ENCODE results near the gene ZC3H14. TPM values are rescaled to one million over a fixed set of nuclear protein-coding genes. Genes with fewer than 3 reads are reported as not detected.

ZC3H14 gene
- total RNA-seq, 1 donor from 2014 or later: 63.4 TPM

DNA sequence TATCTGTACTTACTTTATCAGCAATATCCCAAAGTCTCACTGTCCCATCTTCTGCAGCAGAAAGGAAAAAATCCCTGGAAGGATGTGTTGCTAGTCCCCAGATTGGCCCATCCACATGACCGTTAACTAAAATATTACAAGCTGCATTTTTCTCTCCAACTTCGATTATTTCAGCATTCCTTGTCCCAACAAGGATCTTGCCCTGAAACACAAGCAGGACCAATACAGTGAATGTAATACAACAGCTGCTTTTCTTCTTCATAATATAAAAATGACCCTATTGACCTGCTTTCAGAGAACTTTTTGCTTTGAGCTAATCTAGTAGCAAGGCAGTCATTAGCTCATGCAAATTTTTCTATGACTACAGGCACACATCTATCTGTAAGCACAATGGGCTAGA lies 58.3 kb downstream of the ZC3H14 start:
- DNase-seq (no peak), ATAC-seq (no peak)
- TF ChIP-seq CTCF (IDR thresholded peaks at IDR 0.05): no peak
- no peaks in the 10 kb centered on the region for H3K27me3 ChIP-seq
- no peak overlapping the region for H3K4me3 ChIP-seq
- H3K9me3 ChIP-seq: no peaks in the 10 kb centered on the region
- H3K36me3 ChIP-seq: no peaks in the 10 kb centered on the region
- H3K27ac ChIP-seq: no peak overlapping the region
- intact Hi-C loops (cut with DNase I): no loop called here
- H3K4me1 ChIP-seq: no peaks in the 10 kb centered on the region

- H3K4me1 ChIP-seq: no peaks in the 10 kb centered on the region
- H3K27ac ChIP-seq: no peak overlapping the region
- H3K9me3 ChIP-seq: no peaks in the 10 kb centered on the region
- H3K27me3 ChIP-seq: no peaks in the 10 kb centered on the region
- no peaks in the 10 kb centered on the region for H3K36me3 ChIP-seq
- intact Hi-C loops (cut with DNase I): no loop called here
- DNase-seq (no peak), ATAC-seq (no peak)
- H3K4me3 ChIP-seq: no peak overlapping the region
- no peak for TF ChIP-seq CTCF (IDR thresholded peaks at IDR 0.05)
Observed at GRCh38 chr14:88625671-88626070, 62.8 kb downstream of the ZC3H14 start.

GRCh38 chr14:88628033-88628432 lies 65.2 kb downstream of the ZC3H14 start:
- Histone ChIP-seq H3K9me3 (no peaks in the 10 kb centered on the region), H3K4me3 (no peak overlapping the region), H3K4me1 (no peaks in the 10 kb centered on the region), H3K27me3 (no peaks in the 10 kb centered on the region), H3K36me3 (no peaks in the 10 kb centered on the region), H3K27ac (no peak overlapping the region)
- no peak for ATAC-seq
- intact Hi-C loops (cut with DNase I): no loop called here
- DNase-seq: no peak
- TF ChIP-seq CTCF (IDR thresholded peaks at IDR 0.05): no peak

- no peak for DNase-seq
- Histone ChIP-seq H3K27me3 (no peaks in the 10 kb centered on the region), H3K9me3 (no peaks in the 10 kb centered on the region), H3K4me3 (no peak overlapping the region), H3K27ac (no peak overlapping the region), H3K4me1 (no peaks in the 10 kb centered on the region), H3K36me3 (no peaks in the 10 kb centered on the region)
- no peak for ATAC-seq
- intact Hi-C loops (cut with DNase I): no loop called here
- no peak for TF ChIP-seq CTCF (IDR thresholded peaks at IDR 0.05)
Observed at GRCh38 chr14:88628462-88628861, 65.6 kb downstream of the ZC3H14 start.

GRCh38 chr14:88630565-88630964 lies 67.7 kb downstream of the ZC3H14 start:
- no peaks in the 10 kb centered on the region for H3K9me3 ChIP-seq
- intact Hi-C loops (cut with DNase I): no loop called here
- H3K4me3 ChIP-seq: no peak overlapping the region
- DNase-seq: no peak
- H3K27me3 ChIP-seq: no peaks in the 10 kb centered on the region
- no peaks in the 10 kb centered on the region for H3K36me3 ChIP-seq
- ATAC-seq: peak; percentile 45
- H3K4me1 ChIP-seq: no peaks in the 10 kb centered on the region
- no peak for TF ChIP-seq CTCF (IDR thresholded peaks at IDR 0.05)
- H3K27ac ChIP-seq: no peak overlapping the region

DNA sequence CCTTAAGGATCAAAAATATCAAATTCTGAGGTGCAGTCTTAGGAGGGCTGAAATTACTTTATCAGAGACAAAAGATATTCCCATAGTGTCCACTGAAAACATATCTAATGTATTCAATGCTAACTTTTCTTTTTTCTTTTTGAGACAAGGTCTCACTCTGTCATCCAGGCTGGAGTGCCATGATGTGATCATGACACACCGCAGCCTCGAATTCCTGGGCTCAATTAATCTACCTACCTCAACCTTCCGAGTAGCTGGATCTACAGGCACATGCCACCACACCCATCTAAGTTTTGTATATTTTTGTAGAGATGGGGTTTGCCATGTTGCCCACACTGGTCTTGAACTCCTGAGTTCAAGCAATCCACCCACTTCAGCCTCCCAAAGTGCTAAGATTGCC lies 68.3 kb downstream of the ZC3H14 start:
- H3K27me3 ChIP-seq: no peaks in the 10 kb centered on the region
- H3K36me3 ChIP-seq: no peaks in the 10 kb centered on the region
- no peaks in the 10 kb centered on the region for H3K9me3 ChIP-seq
- no peak for TF ChIP-seq CTCF (IDR thresholded peaks at IDR 0.05)
- H3K27ac ChIP-seq: no peak overlapping the region
- intact Hi-C loops (cut with DNase I): no loop called here
- no peak for ATAC-seq
- no peak overlapping the region for H3K4me3 ChIP-seq
- no peaks in the 10 kb centered on the region for H3K4me1 ChIP-seq
- no peak for DNase-seq

Measured in upper lobe of right lung (tissue), 1 donor.